HuH-7 (cell line): ENCODE results near the gene MYEF2.
A peak's percentile ranks its signal among the peaks of the same experiment; 100 is the strongest.

ENCODE experiments used
- DNase-seq: peaks from one replicate; pipeline ENCODE4 v3.0.0; 2011; ENCODE audit warnings: low spot score

MYEF2 gene

DNA sequence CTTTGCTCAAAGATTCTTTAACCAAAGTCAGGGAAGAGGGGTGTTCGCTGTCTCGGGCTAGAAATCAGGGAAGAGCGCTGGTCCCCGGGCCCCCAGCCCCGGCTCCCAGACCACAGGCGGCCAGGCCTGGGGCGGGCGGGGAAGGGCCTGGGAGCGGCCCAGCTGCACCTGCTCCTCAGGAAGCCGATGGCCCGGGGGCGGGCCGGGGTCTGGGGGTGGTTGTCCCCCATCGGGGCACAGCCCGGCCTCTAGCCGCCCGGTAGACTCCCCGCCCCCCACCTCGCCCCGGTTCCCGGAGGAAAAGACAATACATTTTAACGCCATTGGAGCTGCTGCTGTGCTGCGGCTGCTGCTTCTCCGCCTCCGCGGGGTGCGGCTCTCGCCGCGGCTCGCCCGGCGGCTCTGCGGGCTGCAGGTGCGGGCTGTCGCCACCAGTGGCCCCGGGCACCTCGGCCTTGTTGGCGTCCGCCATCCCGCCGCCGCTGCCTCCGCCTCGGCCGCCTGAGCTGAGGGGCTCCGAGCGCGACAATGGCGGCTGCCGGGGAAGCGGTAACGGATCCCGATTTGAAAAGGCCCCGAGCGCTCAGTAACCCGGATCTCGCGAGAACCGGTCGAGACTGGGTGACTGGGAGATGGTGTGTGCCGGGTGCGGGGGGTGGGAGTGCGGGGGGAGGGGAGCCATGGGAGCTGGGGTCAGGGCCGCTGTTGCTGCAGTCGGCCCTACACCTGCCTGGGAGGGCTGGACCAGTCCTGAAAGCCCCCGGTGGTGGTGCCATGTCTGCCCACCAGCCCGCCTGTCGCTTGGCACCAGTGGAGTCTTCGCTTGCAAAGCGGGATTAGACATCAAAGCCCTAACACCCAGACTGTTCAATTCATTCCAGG is at the start of gene MYEF2:
Gene MYEF2 (minus strand): TSS at position 530 of the 882 bp plus-strand sequence. CDS start 58 bp downstream, at position 472.
- peak; percentile 56 for DNase-seq

- DNase-seq, result no peak
These were observed 47.7 kb upstream of the MYEF2 start for GRCh38 chr15:48225771-48226170.

DNA sequence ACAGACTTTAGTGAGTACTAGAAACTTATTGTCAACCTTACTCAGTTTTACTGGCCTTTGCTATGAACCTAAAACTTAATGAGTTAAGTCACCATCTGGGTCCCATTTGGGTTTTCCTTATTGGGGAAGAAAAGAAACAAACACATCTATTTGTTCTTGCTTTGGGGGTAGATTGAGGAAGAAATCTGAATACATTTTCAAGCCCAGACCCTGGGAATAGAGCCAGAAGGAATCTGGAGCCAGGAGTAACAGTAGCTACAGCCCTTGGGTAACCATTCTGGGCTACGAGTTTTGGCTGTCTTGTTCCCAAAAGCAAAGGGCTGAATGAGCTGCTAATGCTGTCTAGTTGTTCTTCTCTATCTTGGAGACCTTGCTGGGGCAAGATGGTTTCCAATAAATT is 44.5 kb upstream of the MYEF2 start:
- DNase-seq, result no peak

DNA sequence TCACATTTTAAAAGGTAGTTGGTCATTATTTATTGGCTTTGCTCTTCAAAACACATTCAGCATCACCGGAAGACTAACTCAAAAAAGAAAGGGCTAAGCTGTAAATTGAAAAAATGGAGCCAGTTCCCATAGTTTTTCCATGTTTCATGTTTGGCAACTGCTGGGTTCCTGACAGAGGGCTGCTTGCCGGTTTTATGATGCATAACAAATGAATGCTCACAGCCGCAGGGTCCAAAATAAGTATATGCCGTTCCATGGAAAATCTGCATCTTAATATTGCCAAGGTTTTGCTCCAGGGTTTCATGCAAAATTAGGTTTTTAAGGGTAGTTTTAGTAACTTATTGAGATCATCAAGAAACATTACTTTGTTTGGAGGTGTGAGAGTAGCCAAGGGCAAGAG is 43.8 kb upstream of the MYEF2 start:
- no peak for DNase-seq

DNA sequence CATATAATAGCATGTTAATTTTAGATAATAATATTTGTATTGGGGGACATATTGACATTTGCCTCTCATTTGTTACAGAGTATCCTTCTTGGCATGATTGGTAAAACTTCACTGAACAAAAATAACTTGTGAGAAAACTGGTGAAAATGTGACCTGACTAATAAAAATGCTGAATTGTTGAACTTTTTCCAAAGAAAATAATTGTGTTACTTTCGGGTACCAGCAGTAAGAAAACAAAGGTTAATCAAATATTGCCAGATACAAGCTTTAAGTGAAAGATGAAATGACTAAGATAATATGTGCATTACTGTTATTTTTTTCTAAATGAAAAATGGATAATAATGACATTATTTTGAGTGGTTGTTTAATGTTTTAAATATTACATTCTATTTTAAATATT is 43.2 kb upstream of the MYEF2 start:
- DNase-seq, result no peak

GRCh38 chr15:48205981-48206380 is 27.9 kb upstream of the MYEF2 start, which contains the start of gene SLC12A1:
TSS of gene SLC12A1 (plus strand) at chr15:48206302. CDS start at chr15:48207720, 1,418 bp downstream.
- no peak for DNase-seq

GRCh38 chr15:48202068-48202467 is 24.0 kb upstream of the MYEF2 start:
- DNase-seq, result no peak

GRCh38 chr15:48191574-48192225 is 13.6 kb upstream of the MYEF2 start, which contains the start of gene CTXN2:
TSS of gene CTXN2 (plus strand) at chr15:48191665. CDS start at chr15:48201301, 9,636 bp downstream.
- no peak for DNase-seq

DNA sequence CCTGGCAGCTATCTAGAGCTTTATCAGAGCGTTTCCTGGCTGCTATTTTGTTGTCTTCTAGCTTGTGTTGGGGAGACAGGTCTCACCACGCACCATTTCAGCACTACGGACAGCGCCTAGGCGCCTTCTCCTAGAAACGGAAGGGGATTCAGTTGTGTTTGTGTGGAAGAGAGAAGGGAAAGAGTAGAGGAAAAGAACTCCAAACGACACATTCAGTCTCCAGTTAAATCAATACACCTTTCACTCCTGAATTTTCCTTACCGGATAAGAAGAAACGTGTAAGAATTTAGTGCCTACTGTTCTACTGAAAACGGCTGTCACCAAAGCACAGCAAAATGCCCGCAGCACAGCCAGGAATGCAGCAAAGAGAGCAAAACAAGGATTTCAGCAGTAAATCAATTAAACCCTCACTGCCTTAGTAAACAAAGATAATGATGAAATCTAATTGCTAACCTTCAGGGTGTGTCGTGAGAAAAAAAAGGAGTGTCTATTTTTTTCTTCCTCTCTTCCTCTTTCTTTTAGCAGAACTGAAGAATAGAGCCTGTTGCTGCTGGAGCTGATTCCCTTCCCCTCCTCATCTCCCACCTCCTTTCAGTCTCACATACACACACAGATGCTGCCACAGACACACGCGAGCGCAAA is 13.0 kb upstream of the MYEF2 start:
- DNase-seq, result peak; percentile 34

DNA sequence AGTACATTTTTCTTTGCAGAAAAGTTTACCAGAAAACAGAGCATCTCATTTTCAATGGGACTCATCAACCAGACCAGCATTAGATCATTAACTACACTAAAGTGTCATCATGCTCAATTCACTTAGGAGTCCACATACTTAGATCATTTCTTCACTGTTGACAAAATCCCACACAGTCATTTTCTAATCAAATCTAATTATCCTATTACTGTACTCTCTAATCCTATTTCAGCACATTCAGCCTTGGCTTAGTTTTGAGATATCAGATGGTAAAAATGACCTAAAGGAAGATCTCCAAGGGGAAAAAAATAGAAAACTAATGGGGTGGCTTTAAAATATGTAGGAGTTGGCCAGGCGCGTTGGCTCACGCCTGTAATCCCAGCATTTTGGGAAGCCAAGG is 8.2 kb upstream of the MYEF2 start:
- no peak for DNase-seq

- DNase-seq, result no peak
These were observed 7.4 kb upstream of the MYEF2 start for GRCh38 chr15:48185529-48185928.

DNA sequence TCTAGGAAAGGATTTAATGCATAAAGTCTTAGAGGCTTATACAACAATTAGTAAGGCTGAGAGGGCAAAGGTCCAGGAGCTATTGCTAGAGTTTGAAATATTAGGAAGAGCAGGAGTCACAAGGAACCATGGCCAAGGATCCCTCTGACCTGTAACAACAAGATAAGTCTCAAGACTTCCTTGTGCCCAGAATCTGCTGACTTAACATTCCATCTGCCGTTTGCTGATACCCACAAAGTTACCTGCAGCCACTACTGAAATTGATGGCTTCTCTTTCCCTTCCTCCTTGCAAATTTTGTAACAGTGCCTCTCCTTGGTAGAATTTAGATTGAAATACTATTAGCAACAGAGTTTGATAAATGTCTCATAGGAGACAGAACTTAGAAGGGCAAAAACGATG is 4.7 kb upstream of the MYEF2 start:
- DNase-seq, result no peak

DNA sequence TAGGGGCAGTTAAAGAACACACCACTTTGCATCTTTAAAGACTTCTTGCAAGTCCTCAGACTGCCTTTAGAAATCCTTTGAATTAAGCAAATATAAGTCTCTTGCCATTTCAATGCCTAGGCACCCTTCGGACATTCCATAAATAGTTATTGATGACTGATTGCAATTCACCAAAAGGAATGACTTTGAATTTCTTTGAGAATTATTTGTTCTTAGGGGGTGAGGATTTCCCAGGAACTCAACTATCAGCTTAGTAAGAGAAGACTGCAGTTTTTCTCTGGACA is 495 bp upstream of the MYEF2 start:
- DNase-seq, result no peak

DNA sequence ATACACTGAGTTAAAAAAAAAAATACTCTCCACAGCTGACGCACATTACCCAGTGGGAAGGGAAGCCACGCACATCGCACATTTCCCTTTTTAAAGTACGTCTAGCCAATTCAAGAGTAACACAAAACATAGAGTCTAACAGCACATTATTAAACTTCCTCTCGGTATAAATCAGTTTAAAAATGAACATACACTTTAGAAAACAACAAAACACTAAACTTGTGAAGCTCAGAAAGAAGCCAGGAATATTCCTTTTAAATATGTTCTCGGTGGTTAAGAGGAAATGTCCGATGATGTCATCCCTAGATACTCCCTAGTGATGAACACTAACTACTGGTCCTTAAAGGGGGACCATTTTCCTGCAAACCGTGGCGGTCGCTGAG is 721 bp downstream of the MYEF2 start:
- peak; percentile 8 for DNase-seq

GRCh38 chr15:48176957-48177356 is 1.1 kb downstream of the MYEF2 start:
- no peak for DNase-seq

- DNase-seq, result no peak
These were observed 2.0 kb downstream of the MYEF2 start for GRCh38 chr15:48176112-48176511.

- DNase-seq, result no peak
These were observed 3.0 kb downstream of the MYEF2 start for GRCh38 chr15:48175126-48175525.

DNA sequence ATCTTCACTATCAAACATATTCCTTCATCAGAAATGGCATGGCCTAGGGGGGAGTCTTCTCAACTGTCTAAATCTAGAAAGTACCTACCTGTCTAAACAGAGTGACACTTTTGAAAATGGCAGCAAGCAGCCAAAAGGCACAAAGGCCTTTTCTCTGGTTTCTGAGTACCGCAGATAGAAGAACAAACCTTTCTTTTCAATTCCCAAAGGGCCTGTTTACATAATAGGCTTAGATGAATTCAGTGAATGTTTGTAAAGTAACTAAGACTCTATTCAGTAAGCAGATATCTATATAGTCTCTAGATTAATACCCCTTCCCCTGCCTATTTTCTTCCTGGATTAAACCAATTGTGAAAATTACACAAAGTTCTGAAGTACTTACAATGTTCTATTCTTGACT is 7.1 kb downstream of the MYEF2 start:
- DNase-seq, result no peak

DNA sequence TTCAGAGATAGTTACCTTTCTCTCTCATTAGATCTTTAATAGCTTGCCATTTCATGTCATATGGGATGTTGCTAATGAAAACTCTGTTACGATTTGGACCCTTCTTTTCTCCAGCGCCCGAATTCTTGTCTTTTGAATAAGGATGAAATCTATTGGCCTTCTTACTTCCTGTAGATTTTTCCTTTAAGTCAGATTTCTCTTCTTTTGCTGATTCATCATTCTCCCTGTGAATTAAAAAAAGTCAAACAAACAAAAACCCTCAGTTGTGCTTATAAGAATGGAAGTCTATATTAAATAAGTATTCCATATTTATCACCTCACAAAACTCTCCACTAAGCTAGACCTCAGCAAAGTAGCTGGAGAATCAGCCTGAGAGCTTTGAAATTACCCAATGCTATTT is 9.5 kb downstream of the MYEF2 start:
- DNase-seq, result no peak

DNA sequence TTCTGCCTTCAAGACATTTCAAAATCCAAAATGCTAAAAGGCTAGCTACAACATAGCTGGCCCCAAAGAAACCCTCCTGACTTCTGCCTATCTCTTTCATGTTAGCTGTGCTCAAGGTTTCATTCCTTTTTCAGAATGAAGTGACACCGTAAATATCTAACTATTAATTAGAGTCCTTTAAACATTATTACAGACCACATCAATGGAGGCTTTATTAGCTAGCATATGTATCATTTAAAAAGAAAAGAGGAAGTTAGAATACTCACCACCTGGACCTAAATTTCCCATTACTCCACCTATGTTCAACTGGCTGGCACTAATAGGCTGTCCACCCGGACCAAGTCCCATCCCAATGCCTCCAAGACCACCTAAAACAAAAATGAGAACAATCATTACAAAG is 24.6 kb downstream of the MYEF2 start:
- no peak for DNase-seq

- DNase-seq, result no peak
These were observed 28.2 kb downstream of the MYEF2 start for GRCh38 chr15:48149858-48150257.

DNA sequence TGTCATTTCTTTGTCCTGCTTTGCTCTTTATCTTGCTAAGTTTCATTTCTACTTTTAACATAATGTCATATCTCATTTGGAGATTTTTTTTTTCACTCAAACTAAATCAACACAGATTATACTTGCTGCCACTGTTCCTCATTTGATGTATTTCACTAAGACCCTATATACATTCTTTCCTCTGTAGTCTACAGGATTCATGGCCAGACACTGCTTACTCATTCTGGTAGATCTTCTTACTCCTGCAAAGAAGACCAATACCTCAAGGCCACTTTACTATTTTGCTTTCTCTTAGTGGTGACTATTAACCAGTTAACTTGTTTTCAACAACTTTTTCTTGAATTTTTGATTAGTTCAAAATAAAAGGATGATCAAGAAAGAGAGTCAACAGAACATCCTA is 30.7 kb downstream of the MYEF2 start:
- no peak for DNase-seq

- no peak for DNase-seq
These were observed 32.2 kb downstream of the MYEF2 start for GRCh38 chr15:48145923-48146322.
